ENCODE data around the gene CIPC.

DNA sequence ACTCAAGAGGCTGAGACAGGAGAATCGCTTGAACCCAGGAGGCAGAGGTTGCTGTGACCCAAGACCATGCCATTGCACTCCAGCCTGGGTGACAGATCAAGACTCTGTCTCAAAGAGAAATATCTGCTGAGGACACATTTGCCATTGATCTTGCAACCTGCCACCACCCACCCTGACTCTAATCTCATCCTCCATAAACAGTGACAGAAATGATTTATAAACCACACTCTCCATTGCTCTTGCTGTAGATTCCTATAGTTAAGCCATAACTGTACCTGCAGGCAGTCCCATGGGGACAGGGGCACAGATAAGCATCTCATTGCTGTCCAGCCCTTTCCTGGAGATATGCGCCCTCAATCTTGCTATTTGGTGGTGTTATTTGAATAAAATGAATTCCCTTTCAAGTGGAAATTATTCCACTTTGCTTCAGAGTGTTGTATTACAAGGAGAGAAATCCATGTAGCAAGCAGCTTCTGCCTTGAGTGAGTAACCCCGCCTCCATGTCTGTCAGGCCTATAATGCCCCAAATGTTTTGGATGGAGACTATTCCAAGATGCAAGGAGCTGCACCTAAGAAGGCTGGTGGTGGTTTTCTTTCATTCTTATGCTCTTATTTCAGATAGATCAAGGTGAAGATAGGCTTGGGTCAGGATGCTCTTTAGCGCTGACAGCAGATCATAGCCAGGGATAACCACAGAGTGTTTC, 46.5 kb downstream of the CIPC start:
- TF ChIP-seq, protein P1, sequence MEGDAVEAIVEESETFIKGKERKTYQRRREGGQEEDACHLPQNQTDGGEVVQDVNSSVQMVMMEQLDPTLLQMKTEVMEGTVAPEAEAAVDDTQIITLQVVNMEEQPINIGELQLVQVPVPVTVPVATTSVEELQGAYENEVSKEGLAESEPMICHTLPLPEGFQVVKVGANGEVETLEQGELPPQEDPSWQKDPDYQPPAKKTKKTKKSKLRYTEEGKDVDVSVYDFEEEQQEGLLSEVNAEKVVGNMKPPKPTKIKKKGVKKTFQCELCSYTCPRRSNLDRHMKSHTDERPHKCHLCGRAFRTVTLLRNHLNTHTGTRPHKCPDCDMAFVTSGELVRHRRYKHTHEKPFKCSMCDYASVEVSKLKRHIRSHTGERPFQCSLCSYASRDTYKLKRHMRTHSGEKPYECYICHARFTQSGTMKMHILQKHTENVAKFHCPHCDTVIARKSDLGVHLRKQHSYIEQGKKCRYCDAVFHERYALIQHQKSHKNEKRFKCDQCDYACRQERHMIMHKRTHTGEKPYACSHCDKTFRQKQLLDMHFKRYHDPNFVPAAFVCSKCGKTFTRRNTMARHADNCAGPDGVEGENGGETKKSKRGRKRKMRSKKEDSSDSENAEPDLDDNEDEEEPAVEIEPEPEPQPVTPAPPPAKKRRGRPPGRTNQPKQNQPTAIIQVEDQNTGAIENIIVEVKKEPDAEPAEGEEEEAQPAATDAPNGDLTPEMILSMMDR (IDR thresholded peaks at IDR 0.05): no peak
- TF ChIP-seq EZH2 (IDR thresholded peaks at IDR 0.05): no peak
- no peak for TF ChIP-seq EZH2phosphoT487 (IDR thresholded peaks at IDR 0.05)

All from neural progenitor cell (in vitro differentiated cells).